ENCODE measurements around the gene NEB. TPM values are rescaled to one million over a fixed set of nuclear protein-coding genes. Genes with fewer than 3 reads are reported as not detected.

NEB gene
- total and polyA plus RNA-seq, 2 of the 4 experiments (the other 2 are of a cell fraction) = under 0.01 TPM; not detected in 1

GRCh38 chr2:151654891-151655290, 79.4 kb downstream of the NEB start:
- no peak overlapping the region for H2AFZ ChIP-seq (replicated peaks; ENCODE audit: low read length, poor library complexity)
- no peak overlapping the region for H2BK120ac ChIP-seq (ENCODE audit: low read depth, low read length)
- CTCF ChIA-PET = no interaction called here
- ATAC-seq (ENCODE audit: low read depth) (no peak), DNase-seq (no peak)
- POLR2A ChIA-PET (ENCODE audit: unreplicated experiment) = no interaction called here
- H3K27me3 ChIP-seq (ENCODE audit: control insufficient read depth, insufficient read depth, low read length) = no peaks in the 10 kb centered on the region
- no peaks in the 10 kb centered on the region for H3K79me1 ChIP-seq (ENCODE audit: low read depth in 1 of 2, low read length in 2 of 2)
- dilution Hi-C loops (cut with HindIII; ENCODE audit: low sequenced_read_pairs, unreplicated experiment) = no loop called here
- no peaks in the 10 kb centered on the region for H3K9me3 ChIP-seq (ENCODE audit: control insufficient read depth, insufficient read depth, low read length)
- H3K4me2 ChIP-seq (ENCODE audit: low read depth, low read length) = no peak overlapping the region
- TF ChIP-seq MAFK (IDR thresholded peaks at IDR 0.05; ENCODE audit: low read depth, low read length) = no peak
- TF ChIP-seq FOS (IDR thresholded peaks at IDR 0.05; ENCODE audit: low read depth, low read length) = no peak
- TF ChIP-seq RFX5 (IDR thresholded peaks at IDR 0.05; ENCODE audit: low read depth, low read length) = no peak
- TF ChIP-seq BHLHE40 (IDR thresholded peaks at IDR 0.05; ENCODE audit: low read depth, low read length) = no peak
- TF ChIP-seq RAD21 (IDR thresholded peaks at IDR 0.05; ENCODE audit: low read length) = no peak
- no peak for TF ChIP-seq CHD1 (IDR thresholded peaks at IDR 0.05; ENCODE audit: low read depth, low read length)
- TF ChIP-seq CTCF (conservative IDR thresholded peaks at IDR 0.05; ENCODE audit: low read depth, low read length) = no peak
- no peak for TF ChIP-seq POLR2A (IDR thresholded peaks at IDR 0.05; ENCODE audit: low read depth, low read length)
- TF ChIP-seq MAZ (IDR thresholded peaks at IDR 0.05; ENCODE audit: borderline replicate concordance, low read depth, low read length) = no peak
- TF ChIP-seq RCOR1 (IDR thresholded peaks at IDR 0.05; ENCODE audit: insufficient replicate concordance, low read length) = no peak
- no peak for TF ChIP-seq NFE2L2 (IDR thresholded peaks at IDR 0.05; ENCODE audit: low read depth, low read length)
- TF ChIP-seq CEBPB (IDR thresholded peaks at IDR 0.05; ENCODE audit: low read depth, low read length) = no peak
- TF ChIP-seq USF2 (IDR thresholded peaks at IDR 0.05; ENCODE audit: low read depth, low read length) = no peak
- TF ChIP-seq MXI1 (IDR thresholded peaks at IDR 0.05; ENCODE audit: borderline replicate concordance, low read depth, low read length) = no peak
- TF ChIP-seq SMC3 (IDR thresholded peaks at IDR 0.05; ENCODE audit: low read depth, low read length) = no peak
- no peak overlapping the region for H2BK15ac ChIP-seq (ENCODE audit: low read depth, low read length)
- no TSS peak for BruUV-seq (replicated peaks)
- H3K14ac ChIP-seq (replicated peaks; ENCODE audit: low read depth, low read length) = no peak overlapping the region
- H3K56ac ChIP-seq (ENCODE audit: extremely low read depth, insufficient read depth, low read length) = no peak overlapping the region
- no peak overlapping the region for H4K91ac ChIP-seq (ENCODE audit: insufficient read depth, low read depth, low read length)
- intact Hi-C loops (cut with micrococcal nuclease) = no loop called here
- H4K20me1 ChIP-seq (ENCODE audit: insufficient read depth, low read length) = no peaks in the 10 kb centered on the region
- no peaks in the 10 kb centered on the region for H3K36me3 ChIP-seq (ENCODE audit: control insufficient read depth, insufficient read depth, low read length)
- H3K9ac ChIP-seq (ENCODE audit: low read depth, low read length) = no peak overlapping the region
- H2BK20ac ChIP-seq (ENCODE audit: low read depth, low read length) = no peak overlapping the region
- no peak overlapping the region for H4K8ac ChIP-seq (ENCODE audit: low read depth in 2 of 2, low read length in 2 of 2)
- H2BK5ac ChIP-seq (ENCODE audit: low read depth, low read length, poor library complexity, severe bottlenecking) = no peak overlapping the region
- no peaks in the 10 kb centered on the region for H3K4me1 ChIP-seq (ENCODE audit: control insufficient read depth, insufficient read depth, low read length)
- H3K4me3 ChIP-seq (ENCODE audit: insufficient read depth, low read depth, low read length) = no peak overlapping the region
- H3K27ac ChIP-seq (ENCODE audit: insufficient read depth, low read length) = no peak overlapping the region
- no peak overlapping the region for H3K23ac ChIP-seq (ENCODE audit: low read depth, low read length)
- no peak overlapping the region for H4K5ac ChIP-seq (ENCODE audit: low read depth, low read length)
- in situ Hi-C loops (cut with MboI; ENCODE audit: low sequenced_read_pairs) = no loop called here
- no peak overlapping the region for H2AK5ac ChIP-seq (ENCODE audit: low read depth, low read length)
- H3K18ac ChIP-seq (ENCODE audit: low read depth, low read length) = no peak overlapping the region
- no peaks in the 10 kb centered on the region; the same call in 1 of the 2 replicates for H3K9me1 ChIP-seq (ENCODE audit: insufficient read depth, low read length)
- H2AK9ac ChIP-seq (replicated peaks; ENCODE audit: low read depth, low read length, poor library complexity) = no peak overlapping the region
- H3K4ac ChIP-seq (ENCODE audit: low read depth, low read length) = no peak overlapping the region

All from IMR-90 (cell line).